Left kidney (tissue), 8 donors: ENCODE results near the gene FFAR3. TPM values are rescaled to one million over a fixed set of nuclear protein-coding genes. Genes with fewer than 3 reads are reported as not detected.

Experiments used
- DNase-seq: peaks from one replicate; pipeline ENCODE4 v3.0.0-alpha.2; 2013
- long read RNA-seq, 8 donors: transcript quantifications; one replicate each; lab custom pipeline, GENCODE V29; 2026
- polyA plus RNA-seq: library from polyadenylated mRNA; unstranded; fragments of 120-200 nt; gene quantifications from one replicate; pipeline ENCODE4 v1.2.1, GENCODE V29; 2013; ENCODE audit not compliant: insufficient read length

FFAR3 gene, protein sequence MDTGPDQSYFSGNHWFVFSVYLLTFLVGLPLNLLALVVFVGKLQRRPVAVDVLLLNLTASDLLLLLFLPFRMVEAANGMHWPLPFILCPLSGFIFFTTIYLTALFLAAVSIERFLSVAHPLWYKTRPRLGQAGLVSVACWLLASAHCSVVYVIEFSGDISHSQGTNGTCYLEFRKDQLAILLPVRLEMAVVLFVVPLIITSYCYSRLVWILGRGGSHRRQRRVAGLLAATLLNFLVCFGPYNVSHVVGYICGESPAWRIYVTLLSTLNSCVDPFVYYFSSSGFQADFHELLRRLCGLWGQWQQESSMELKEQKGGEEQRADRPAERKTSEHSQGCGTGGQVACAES
- polyA plus RNA-seq, result 0.15 TPM
- long read RNA-seq, donor 1, result 0 reads
- long read RNA-seq, donor 2, result 0 reads
- long read RNA-seq, donor 3, result 0 reads
- long read RNA-seq, donor 4, result 0 reads
- long read RNA-seq, donor 5, result 0 reads
- long read RNA-seq, donor 6, result 0 reads
- long read RNA-seq, donor 7, result 0 reads
- long read RNA-seq, donor 8, result 0 reads

DNA sequence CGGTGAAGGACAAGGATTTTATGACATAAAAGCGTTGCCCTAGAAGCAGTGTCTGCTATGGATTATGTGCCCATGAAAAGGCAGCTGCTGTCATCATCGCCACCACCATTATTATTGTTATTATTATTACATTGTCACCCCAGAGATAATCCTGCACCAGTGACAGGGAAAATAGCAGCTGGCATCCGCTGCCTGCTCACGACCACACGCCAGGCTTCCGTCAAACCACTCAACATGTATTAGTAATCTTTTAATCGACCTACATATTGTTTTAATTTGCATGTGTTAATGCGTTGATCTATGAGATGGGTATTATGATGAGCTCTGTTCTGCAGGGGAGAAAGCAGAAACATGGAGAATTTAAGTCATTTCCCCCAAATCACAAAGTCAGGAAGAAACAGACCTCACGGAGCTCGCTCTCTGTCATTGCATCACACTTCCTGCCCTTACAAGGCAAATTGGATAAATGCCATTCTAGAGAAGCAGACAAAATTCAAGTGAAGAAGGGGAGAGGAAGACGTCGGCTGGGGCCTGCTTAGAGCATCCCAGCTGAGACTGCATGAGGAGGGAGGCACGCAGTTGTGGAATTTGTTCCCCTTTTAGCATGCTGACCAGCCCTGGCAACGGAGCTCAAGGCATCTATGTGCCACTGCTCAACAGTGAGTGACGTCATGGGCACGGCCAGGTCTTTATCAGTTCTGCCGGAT is at the start of gene FFAR3:
TSS of gene FFAR3 (plus strand) at position 594 of the 707 bp plus-strand sequence. CDS start 431 bp downstream, outside the sequence.
- DNase-seq, result no peak

DNA sequence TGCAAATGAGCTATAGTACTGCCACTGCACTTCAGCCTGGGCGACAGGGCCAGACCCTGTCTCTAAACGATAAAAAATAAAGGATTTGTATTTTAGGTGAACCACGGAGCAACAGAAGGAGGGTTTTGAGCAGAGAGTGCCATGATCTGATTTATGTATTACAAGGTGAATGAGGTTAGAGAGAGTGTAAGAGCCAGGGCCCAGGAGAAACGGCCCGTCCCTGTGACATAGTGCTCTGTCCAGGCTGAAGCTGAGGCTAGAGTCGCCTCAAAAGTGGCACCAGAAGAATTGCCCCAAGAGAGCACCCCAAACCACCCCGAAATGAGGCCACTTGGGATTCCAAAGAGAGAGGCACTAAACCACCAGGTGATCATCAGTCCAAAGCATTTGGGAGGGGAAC is 49.4 kb upstream of the FFAR3 start:
- no peak for DNase-seq

DNA sequence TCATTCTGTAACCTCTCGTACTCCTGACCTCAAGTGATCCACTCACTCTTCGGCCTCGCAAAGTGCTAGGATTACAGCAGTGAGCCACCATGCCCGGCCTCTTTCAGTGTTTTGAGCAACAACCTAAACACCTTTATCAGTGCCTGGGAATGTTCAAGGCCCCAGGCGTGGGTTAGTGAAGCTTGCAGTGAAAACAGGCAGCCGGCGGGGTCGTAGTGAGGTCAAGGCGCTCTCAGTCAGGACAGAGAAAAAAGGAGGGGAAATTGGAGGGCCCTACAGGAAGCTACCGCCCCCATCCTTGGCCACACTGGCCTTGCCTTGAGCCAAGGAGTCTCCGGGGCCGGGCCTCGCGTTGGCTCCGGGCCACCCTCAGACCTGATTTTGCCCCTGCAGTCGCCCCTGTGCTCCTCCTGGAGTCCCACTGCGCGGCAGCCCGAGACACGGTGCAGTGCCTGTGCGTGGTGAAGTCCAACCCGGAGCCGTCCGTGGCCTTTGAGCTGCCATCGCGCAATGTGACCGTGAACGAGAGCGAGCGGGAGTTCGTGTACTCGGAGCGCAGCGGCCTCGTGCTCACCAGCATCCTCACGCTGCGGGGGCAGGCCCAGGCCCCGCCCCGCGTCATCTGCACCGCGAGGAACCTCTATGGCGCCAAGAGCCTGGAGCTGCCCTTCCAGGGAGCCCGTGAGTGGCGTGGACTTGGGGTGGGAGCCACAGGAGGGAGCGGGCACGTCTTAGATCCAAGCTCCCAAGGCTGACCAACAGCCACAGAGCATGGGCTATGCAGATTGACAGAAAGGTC is 48.6 kb upstream of the FFAR3 start:
- DNase-seq, result peak; percentile 80

DNA sequence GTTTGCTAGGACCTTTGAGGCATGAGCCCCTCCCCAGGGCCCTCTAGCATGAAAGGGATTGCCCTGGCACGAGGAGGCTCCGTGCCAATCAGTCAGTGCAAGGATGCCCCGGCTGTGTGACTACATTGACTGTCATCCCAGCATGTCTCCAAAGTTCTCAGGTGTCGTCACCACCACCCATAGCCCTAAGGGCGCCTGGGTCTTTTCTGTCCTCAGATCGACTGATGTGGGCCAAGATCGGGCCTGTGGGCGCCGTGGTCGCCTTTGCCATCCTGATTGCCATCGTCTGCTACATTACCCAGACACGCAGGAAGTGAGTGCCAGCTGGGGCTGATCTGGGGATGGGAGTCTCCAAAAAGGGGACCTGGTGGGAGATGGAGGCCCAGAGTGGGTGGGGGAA is 47.9 kb upstream of the FFAR3 start:
- no peak for DNase-seq

DNA sequence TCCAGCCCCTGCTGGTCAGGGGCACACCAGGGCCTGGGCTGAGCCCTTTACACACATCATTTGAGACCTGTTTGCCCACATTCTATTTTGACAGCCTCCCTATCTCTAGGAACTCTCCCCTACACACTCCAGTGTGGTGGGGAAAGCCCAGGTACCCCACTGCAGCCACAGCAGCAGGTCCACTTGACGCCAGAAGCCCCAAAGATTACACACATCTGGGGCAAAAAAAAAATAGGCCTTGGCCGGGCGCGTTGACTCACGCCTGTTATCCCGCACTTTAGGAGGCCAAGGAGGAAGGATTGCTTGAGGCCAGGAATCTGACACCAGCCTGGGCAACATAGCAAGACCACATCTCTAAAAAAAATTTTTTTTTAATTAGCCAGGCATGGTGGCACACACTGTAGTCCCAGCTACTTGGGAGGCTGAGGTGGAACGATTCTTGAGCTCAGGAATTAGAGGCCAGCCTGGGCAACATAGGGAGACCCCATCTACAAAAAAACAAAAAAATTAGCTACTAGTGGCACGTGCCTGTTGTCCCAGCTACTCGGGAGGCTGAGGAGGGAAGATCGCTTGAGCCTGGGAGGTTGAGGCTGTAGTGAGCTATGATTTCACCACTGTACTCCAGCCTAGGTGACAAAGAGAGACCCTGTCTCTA is 47.3 kb upstream of the FFAR3 start:
- no peak for DNase-seq

DNA sequence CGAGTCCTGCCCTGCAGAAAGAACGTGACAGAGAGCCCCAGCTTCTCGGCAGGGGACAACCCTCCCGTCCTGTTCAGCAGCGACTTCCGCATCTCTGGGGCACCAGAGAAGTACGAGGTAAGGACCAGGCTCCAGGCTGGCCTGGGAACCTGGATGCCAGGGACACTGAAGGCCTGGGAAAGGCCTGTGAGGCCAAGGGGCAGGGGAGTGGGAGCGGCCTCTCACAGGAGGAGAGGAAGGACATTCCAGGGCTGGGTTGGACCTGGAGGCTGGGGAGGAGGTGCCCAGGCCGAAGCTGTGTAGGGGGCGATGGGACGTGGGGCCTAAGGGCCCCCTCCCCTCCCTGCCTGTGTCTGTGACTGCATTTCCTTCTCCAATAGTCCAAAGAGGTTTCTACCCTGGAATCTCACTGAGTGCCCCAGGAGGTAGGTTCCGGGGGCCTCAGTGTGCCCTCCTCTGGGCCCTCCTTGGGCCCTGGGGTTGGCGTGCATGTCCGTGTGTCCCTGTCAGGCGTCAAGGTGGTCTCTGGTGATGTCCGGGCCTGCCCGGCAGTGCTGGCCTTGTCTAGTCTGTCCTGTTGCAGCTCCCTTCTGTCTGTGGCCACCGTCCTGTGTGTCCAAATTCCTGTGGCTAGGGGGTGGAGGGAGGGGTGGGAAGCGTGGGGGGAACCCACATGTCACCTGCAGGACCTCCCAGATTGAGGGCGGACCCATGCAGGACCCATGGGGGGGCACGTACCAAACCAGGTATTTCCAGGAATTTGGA is 46.2 kb upstream of the FFAR3 start:
- DNase-seq, result no peak

DNA sequence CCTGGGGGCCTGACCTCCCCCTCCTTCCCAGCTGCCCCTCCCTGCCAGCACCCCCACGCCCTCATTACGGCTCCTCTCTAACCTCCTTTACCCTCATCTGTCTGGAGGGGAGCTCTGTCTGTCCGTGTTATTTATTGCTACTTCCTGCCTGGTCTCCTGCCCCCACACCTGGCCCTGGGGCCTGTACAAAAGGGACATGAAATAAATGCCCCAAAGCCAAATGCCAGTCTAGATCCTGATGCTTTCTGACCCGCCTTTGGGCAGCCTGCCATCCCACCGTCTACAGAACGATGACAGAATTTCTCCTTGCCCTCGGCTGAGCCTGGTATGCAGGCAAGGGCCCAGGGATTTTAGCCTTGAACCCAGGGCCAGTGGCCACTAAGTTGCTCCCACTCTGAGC is 44.7 kb upstream of the FFAR3 start:
- DNase-seq, result no peak

DNA sequence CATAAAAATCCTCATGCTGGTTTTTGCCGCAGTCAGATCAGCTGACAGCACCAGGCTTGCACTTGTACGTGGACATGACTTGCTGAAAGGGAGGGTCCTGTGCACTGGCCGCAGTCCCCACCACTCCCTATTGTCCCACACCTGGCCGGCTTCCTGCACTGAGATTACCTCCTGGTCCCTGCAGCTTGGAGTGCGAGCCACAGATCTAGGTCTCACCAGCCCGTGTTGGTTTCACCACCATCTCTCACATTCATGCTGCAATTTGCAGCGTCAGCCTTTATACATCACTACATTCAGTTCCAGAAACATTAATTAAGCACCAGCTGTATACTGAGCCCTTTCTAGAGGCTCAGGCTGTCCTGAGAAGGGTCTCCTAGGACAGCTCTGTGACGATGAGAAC is 44.2 kb upstream of the FFAR3 start:
- no peak for DNase-seq

DNA sequence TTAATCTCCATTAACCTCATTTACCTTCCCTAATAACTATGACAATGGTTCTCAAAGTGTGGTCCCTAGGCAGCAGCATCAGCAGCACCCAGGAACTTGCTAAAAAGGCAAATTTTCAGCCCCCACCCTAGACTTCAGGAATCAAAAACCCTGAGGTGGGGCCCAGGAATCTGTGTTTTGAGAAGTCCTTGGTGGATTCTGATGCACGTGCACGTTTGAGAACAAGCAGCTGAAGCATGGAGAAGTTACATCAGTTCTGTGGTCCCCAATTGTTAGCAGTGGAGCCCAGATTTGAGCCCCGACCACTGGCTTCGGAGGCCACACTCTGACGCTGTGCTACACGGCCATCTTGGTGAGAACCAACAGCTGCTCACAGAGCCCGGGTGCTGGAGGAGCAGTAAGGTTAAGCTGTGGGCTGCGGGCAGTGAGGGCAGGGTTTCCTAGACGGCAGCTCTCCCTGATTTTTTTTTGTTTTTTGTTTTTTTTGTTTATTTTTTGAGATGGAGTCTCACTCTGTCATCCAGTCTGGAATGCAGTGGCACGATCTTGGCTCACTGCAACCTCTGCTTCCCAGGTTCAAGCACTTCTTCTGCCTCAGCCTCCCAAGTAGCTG is 43.3 kb upstream of the FFAR3 start:
- DNase-seq, result no peak

DNA sequence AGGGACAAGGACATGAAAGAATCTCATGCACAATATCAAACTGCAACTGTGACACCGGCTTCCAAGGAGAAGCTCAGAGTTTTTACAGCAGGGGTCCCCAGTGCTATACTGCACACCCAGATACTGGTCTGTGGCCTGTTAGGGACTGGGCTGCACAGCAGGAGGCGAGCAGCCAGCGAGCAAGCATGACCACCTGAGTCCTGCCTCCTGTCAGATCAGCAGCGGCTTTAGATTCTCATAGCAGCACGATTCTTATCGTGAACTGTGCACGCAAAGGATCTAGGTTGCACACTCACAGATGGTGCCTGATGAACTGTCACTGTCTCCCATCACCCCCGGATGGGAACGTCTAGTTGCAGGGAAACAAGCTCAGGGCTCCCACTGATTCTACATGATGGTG is 42.4 kb upstream of the FFAR3 start:
- DNase-seq, result no peak

DNA sequence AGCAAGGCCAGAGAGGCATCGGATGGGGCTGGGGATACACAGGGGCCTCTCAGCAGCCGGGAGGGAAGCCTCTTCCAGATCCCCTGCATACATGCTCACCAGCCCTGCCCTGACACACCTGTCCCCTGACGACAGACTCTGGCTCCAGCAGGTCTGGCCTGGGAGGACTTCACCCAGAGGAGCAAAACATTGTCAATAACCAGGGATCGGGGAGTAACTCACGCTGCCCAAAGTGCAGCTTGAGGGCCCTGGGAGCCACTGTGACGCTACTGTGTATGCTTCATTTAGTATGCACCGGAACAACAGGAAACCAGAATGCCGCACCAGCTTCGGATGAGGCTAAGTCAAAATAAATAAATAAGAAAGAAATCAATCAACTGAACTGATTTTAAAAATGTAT is 41.7 kb upstream of the FFAR3 start:
- DNase-seq, result no peak

DNA sequence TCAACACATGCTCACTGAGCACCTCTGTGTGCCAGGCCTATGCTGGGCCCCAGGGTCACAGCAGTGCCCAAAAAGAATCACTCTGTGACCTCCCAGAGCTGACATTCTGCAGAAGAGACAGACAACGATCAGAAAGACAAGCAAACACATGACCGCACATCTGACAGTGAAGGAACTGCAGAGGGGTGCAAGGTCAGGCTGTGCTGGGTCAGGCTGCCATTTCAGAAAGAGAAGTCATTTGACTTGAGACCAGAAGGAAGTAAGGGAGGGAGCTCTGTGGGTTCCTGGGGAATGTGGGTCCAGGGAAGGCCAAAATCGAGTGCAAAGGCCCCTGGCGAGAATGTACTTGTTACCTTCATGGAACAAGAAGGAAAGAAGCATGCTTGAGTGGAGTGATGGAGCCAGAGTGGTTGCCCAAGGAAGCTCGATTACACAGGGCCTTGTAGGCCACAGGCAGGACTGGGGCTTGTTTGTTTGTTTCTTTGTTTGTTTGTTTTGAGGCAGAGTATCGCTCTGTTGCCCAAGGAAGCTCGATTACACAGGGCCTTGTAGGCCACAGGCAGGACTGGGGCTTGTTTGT is 40.7 kb upstream of the FFAR3 start:
- DNase-seq, result no peak

DNA sequence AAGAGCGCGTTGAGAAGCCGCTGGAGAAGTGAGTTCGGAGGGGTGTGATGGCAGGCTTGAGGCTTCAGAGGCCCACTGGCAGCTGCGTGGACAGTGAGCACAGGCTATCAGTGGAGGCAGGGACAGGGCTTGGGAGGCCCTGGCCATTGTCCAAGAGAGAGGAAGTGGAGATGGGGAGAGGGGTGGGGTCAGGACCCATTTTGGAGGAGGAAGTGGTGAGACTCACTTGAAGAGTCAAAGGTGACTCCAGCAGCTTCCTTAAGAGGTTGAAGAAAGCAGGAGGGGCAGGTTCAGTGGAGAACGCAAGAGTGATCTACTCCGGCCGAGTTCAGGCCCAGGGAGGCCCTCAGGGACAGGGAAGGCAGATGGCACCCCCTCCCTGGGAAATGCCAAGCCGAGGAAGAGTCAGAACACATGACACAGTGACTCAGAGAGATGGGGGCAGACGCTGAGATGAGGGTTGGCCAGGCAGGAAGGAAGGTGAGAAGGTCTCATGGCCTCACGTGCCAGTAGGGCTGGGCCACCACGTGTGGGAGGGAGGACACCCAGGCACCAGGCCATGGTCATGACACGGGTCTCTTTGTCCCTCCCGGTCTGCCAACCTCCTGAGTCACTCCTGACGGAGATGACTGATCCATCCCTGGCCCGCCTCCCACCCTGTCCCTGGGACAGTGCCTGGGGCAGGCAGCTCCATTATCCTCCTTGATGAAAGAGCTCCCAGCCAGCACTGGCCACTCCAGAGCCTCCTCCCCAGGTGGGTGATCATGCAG is 39.4 kb upstream of the FFAR3 start:
- DNase-seq, result no peak

DNA sequence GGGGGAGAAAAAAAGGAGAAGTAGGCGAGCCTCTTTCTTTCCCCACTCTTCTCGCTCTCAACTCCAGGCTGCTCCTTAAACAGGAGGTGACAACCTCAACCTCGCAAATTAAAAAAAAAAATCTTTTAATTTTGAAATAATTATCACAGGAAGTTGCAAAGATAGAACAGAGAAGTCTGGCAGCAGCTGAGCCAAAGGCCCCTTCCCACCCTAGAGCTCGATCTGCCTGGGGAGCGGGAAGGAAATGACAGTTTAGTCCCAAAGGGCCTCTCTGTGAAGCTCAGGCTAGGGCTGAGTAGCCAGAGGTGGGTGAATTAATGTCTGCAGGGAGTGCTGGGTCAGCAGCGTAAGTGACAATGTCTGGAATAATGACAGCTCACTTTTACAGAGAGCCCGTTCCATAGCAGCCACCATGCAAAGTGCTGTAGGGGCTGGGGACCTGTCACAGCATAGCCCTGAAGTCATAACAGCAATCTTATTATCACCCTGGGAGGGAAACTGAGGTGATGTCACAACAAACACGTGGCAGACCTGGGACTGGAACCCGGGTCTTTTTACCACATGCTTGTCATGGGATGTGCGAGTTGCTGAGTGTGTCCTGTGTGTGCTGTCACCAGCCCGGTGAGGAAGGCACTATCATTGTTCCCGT is 38.1 kb upstream of the FFAR3 start:
- no peak for DNase-seq

DNA sequence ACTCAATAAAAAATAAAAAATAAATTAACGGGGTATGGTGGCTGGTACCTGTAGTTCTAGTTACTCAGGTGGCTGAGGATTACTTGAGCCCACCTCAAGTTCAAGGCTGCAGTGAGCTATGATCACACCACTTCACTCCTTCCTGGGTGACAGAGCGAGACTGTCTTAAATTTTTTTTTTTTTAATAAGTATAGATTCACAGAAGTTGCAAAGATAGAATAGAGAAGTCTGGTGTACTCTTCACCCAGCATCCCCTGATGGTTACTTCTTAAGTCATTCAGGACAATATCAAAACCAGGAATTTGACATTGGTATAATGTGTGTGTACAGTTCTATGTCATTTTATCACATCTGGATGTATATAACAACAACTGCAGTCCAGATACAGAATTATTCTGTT is 37.0 kb upstream of the FFAR3 start:
- DNase-seq, result no peak

DNA sequence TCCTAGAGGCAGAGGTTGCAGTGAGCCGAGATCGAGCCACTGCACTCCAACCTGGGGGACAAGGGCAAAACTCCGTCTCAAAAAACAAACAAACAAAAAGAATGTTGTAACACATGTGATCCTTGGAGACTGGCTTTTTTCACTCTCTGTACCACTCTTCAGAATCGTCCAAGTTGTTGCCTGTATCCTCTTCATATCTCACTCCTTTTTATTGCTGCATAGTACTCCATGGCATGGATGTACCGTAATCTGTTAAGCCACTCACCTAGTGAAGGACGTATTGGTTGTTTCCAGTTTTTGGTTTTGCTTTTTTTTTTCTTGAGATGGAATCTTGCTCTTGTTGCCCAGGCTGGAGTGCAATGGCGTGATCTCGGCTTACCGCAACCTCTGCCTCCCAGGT is 36.2 kb upstream of the FFAR3 start:
- no peak for DNase-seq

DNA sequence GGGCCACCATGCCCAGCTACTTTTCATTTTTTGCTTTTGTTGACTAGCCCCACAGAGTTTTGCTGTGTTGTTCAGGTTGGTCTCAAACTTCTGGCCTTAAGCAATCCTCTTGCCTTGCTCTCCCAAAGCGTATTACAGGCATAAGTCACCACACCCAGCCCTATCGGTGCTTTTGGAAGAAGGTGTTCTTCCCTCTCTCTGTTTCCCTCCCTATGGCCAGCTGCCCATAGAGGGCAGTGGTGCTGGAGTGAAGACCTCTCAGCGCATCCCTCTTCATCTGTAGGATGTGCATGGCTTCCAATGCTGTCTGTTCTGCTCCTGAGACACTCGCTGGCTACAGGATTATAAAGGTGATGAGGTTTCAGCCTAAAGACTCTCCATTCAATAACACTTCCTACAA is 30.6 kb upstream of the FFAR3 start:
- no peak for DNase-seq

DNA sequence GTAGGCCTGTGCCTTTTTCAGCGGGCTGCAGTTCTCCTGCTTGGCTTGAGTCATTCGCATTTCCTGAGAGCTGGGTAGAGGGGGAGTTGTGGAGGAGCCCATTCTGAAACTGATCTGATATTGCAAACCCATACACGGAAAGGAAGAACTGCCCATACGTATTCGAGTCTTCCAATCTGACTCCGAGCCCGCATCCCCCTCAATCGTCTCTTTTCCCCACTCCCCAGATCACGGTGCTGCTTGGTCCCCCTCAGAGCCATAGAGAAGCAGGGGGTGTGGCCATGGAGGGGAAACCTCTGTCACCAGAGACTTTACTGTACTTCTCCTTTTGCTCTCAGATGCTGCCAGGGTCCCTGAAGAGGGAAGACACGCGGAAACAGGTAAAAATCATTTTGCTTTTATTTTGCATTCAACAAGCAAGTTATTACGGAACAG is 29.4 kb upstream of the FFAR3 start, which contains the start of gene CD22:
TSS of gene CD22 (plus strand) at position 337 of the 435 bp plus-strand sequence. CDS start 2,854 bp downstream, outside the sequence.
- DNase-seq, result no peak

DNA sequence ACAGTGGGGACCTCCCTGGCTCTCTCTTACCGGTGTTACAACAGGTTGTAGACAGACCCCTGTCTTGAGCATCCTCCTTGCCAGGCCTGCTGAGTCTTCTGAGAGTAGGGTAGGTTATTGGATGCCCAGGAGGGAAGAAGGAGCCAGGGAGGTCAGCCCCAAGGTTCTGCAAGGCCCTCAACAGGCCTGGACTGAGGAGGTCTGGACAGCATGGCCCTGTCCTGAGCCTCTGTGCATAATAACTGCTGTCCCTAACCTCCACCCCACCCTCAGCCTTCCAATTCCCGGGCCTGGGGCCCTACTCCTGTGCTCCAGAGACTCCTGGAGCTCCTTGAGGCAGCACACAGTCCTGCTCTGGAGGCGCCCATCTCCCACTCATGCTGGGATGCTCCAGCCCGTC is 28.9 kb upstream of the FFAR3 start:
- no peak for DNase-seq
